SU-DHL-6 (cell line): ENCODE results near the gene THSD4.

Experiments used
- EZH2phosphoT487 ChIP-seq: fragments of 200-600 bp; sonication (generic), shearing (Covaris generic); conservative IDR thresholded peaks from 2 replicates; pipeline ENCODE4 v1.6.1; 2018; ENCODE audit warnings: mild to moderate bottlenecking, antibody characterized with exemption, low read length, moderate library complexity, mixed read lengths
- TF ChIP-seq, protein P1 (sequence below): fragments of 200-600 bp; sonication (generic); IDR thresholded peaks from one replicate; pipeline ENCODE4 v1.5.1; 2017; ENCODE audit warnings: antibody characterized with exemption, mild to moderate bottlenecking, low read length, moderate library complexity; ENCODE audit not compliant: insufficient read depth, poor library complexity, severe bottlenecking

DNA sequence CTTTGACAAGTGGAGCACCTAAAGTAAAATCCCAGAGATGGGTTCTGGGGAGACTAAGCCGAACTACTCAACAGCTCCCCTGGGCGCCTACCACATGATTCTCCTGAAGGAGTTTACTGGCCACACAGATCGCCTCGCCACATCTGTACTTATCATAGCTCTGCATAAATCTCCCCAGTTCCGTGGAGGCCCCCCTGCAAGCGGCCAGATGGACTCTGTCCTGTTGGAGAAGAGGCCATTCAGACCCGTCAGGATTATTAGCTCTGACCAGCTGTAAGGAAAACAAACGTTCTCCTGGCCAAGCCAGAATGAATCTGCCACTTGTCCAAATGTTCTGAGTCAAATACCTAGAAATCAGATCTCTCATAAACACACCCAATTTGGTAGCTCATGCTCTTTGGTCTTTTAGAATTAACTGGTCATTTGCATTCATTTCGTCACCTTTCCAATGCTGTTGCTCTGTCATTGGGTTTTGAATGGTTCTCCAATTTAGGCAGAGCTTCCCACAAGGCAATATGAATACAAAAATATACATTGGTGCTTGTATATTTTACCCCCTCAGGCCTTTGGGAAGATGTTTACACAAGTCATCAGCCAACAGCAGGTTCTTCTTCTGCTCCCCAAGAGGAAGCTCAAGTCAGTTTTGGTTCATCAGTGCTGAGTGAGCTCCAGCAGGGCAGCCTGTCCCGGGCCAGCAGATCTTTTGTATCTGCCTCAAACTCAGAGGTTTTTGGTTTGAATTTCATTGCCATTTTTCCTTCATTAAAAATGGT, 124.5 kb downstream of the THSD4 start:
- TF ChIP-seq, protein P1, sequence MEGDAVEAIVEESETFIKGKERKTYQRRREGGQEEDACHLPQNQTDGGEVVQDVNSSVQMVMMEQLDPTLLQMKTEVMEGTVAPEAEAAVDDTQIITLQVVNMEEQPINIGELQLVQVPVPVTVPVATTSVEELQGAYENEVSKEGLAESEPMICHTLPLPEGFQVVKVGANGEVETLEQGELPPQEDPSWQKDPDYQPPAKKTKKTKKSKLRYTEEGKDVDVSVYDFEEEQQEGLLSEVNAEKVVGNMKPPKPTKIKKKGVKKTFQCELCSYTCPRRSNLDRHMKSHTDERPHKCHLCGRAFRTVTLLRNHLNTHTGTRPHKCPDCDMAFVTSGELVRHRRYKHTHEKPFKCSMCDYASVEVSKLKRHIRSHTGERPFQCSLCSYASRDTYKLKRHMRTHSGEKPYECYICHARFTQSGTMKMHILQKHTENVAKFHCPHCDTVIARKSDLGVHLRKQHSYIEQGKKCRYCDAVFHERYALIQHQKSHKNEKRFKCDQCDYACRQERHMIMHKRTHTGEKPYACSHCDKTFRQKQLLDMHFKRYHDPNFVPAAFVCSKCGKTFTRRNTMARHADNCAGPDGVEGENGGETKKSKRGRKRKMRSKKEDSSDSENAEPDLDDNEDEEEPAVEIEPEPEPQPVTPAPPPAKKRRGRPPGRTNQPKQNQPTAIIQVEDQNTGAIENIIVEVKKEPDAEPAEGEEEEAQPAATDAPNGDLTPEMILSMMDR, result no peak
- TF ChIP-seq EZH2phosphoT487, result no peak
